Measurements from ENCODE around the gene GABRD.

DNA sequence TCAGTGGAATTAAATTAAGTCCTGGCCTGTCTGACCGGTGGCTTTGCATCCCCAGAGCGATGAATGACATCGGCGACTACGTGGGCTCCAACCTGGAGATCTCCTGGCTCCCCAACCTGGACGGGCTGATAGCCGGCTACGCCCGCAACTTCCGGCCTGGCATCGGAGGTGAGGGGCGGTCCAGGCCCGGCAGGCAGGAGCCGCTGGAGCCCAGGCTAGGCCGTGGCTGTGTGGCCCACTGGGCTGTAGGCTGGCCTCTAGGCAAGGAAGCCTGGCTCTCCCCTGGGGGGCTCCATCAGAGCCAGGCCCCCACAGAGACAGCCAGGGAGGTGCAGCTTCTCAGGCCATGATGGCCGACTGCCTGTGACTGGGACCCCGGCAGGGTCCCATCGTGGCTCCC is 5.7 kb downstream of the GABRD start:
- TF ChIP-seq POLR2A (IDR thresholded peaks at IDR 0.05): no peak
- TF ChIP-seq, protein P1, sequence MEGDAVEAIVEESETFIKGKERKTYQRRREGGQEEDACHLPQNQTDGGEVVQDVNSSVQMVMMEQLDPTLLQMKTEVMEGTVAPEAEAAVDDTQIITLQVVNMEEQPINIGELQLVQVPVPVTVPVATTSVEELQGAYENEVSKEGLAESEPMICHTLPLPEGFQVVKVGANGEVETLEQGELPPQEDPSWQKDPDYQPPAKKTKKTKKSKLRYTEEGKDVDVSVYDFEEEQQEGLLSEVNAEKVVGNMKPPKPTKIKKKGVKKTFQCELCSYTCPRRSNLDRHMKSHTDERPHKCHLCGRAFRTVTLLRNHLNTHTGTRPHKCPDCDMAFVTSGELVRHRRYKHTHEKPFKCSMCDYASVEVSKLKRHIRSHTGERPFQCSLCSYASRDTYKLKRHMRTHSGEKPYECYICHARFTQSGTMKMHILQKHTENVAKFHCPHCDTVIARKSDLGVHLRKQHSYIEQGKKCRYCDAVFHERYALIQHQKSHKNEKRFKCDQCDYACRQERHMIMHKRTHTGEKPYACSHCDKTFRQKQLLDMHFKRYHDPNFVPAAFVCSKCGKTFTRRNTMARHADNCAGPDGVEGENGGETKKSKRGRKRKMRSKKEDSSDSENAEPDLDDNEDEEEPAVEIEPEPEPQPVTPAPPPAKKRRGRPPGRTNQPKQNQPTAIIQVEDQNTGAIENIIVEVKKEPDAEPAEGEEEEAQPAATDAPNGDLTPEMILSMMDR (IDR thresholded peaks at IDR 0.05 in 8 of 11, conservative IDR thresholded peaks at IDR 0.05 in 3 of 11): no peak
- no peak for TF ChIP-seq POLR2AphosphoS5 (IDR thresholded peaks at IDR 0.05)
